ENCODE data around the gene RPL35A.

GRCh38 chr3:197953881-197954280, 3.9 kb downstream of the RPL35A start:
- TF ChIP-seq CTCF (conservative IDR thresholded peaks at IDR 0.05; ENCODE audit: low read depth, low read length): no peak
- no peak for TF ChIP-seq RCOR1 (IDR thresholded peaks at IDR 0.05; ENCODE audit: insufficient replicate concordance, low read length)
- TF ChIP-seq RFX5 (IDR thresholded peaks at IDR 0.05; ENCODE audit: low read depth, low read length): no peak
- no peak for TF ChIP-seq BHLHE40 (IDR thresholded peaks at IDR 0.05; ENCODE audit: low read depth, low read length)
- TF ChIP-seq POLR2A (IDR thresholded peaks at IDR 0.05; ENCODE audit: low read depth, low read length): no peak
- TF ChIP-seq SMC3 (IDR thresholded peaks at IDR 0.05; ENCODE audit: low read depth, low read length): no peak
- no peak for TF ChIP-seq RAD21 (IDR thresholded peaks at IDR 0.05; ENCODE audit: low read length)
- TF ChIP-seq MAFK (IDR thresholded peaks at IDR 0.05; ENCODE audit: low read depth, low read length): no peak
- TF ChIP-seq FOS (IDR thresholded peaks at IDR 0.05; ENCODE audit: low read depth, low read length): no peak
- no peak for TF ChIP-seq CEBPB (IDR thresholded peaks at IDR 0.05; ENCODE audit: low read depth, low read length)
- TF ChIP-seq USF2 (IDR thresholded peaks at IDR 0.05; ENCODE audit: low read depth, low read length): no peak
